Stomach smooth muscle (tissue), 2 donors: ENCODE measurements around the gene ZNF276.
A peak's percentile ranks its signal among the peaks of the same experiment; 100 is the strongest.

ENCODE experiments used
- H3K27ac ChIP-seq: one replicate; pipeline ENCODE4 v1.7.0; 2013; ENCODE audit warnings: mild to moderate bottlenecking, low read length, inconsistent platforms
- H3K27me3 ChIP-seq, 2 donors: one replicate each; pipeline ENCODE4 v1.7.0; 2013; ENCODE audit warnings: low read length in 2 of 2; ENCODE audit not compliant: insufficient read depth in 2 of 2, control insufficient read depth in 1 of 2
- H3K36me3 ChIP-seq, 2 donors: one replicate each; pipeline ENCODE4 v1.7.0; 2013; ENCODE audit warnings: low read length in 2 of 2; ENCODE audit not compliant: control insufficient read depth in 2 of 2, insufficient read depth in 2 of 2
- H3K4me1 ChIP-seq: one replicate; pipeline ENCODE4 v1.7.0; 2013; ENCODE audit warnings: low read length; ENCODE audit not compliant: control insufficient read depth, insufficient read depth
- H3K4me3 ChIP-seq, 2 donors: one replicate each; pipeline ENCODE4 v1.7.0; 2013; ENCODE audit warnings: low read length in 2 of 2
- H3K9ac ChIP-seq, 2 donors: one replicate each; pipeline ENCODE4 v1.7.0; 2013; ENCODE audit warnings: low read length in 2 of 2, mild to moderate bottlenecking in 1 of 2
- H3K9me3 ChIP-seq, 2 donors: one replicate each; pipeline ENCODE4 v1.7.0; 2013; ENCODE audit warnings: low read length in 2 of 2; ENCODE audit not compliant: control insufficient read depth in 2 of 2
- donor health status: healthy.
- donor health status: Pancreatic carcinoma.

Gene ZNF276

GRCh38 chr16:89716916-89717687 is 4.2 kb upstream of the ZNF276 start:
- Histone ChIP-seq H3K9ac (no peak overlapping the region), H3K27me3 (peaks cover 0 to 2% of the 10 kb centered on the region in 2 donors), H3K27ac (no peak overlapping the region), H3K4me3 (no peak overlapping the region), H3K36me3 (no peaks in the 10 kb centered on the region), H3K9me3 (no peaks in the 10 kb centered on the region), H3K4me1 (peaks cover 13% of the 10 kb centered on the region)

- H3K9me3 ChIP-seq, result no peaks in the 10 kb centered on the region
- no peak overlapping the region for H3K9ac ChIP-seq
- peaks cover 19% of the 10 kb centered on the region for H3K4me1 ChIP-seq
- H3K27me3 ChIP-seq, result no peaks in the 10 kb centered on the region
- no peak overlapping the region for H3K4me3 ChIP-seq
- no peak overlapping the region for H3K27ac ChIP-seq
- H3K36me3 ChIP-seq, result peaks cover 0 to 3% of the 10 kb centered on the region in 2 donors
These were observed 3.4 kb upstream of the ZNF276 start for GRCh38 chr16:89717688-89718505.

- H3K36me3 ChIP-seq, result peaks cover 7 to 13% of the 10 kb centered on the region in 2 donors
- peak overlapping the region; percentile 84 for H3K27ac ChIP-seq
- no peaks in the 10 kb centered on the region for H3K27me3 ChIP-seq
- peaks cover 34% of the 10 kb centered on the region for H3K4me1 ChIP-seq
- H3K9me3 ChIP-seq, result no peaks in the 10 kb centered on the region
- peak overlapping the region; percentile 62 to 77 for H3K9ac ChIP-seq
- H3K4me3 ChIP-seq, result peak overlapping the region; percentile 68 to 85
These were observed 855 bp upstream of the ZNF276 start for GRCh38 chr16:89720551-89720812.

- peaks cover 34% of the 10 kb centered on the region for H3K4me1 ChIP-seq
- H3K27ac ChIP-seq, result peak overlapping the region; percentile 84
- H3K4me3 ChIP-seq, result peak overlapping the region; percentile 75 to 85
- peak overlapping the region; percentile 62 to 77 for H3K9ac ChIP-seq
- no peaks in the 10 kb centered on the region for H3K27me3 ChIP-seq
- peaks cover 7 to 13% of the 10 kb centered on the region in 2 donors for H3K36me3 ChIP-seq
- no peaks in the 10 kb centered on the region for H3K9me3 ChIP-seq
These were observed 432 bp downstream of the ZNF276 start for GRCh38 chr16:89721546-89722391.

- peaks cover 9 to 17% of the 10 kb centered on the region in 2 donors for H3K36me3 ChIP-seq
These were observed 1.3 kb downstream of the ZNF276 start for GRCh38 chr16:89722392-89723278.

GRCh38 chr16:89723279-89724250 is 2.2 kb downstream of the ZNF276 start:
- H3K9me3 ChIP-seq, result no peaks in the 10 kb centered on the region
- no peaks in the 10 kb centered on the region for H3K27me3 ChIP-seq
- H3K27ac ChIP-seq, result no peak overlapping the region
- H3K4me1 ChIP-seq, result peaks cover 34% of the 10 kb centered on the region
- no peak overlapping the region for H3K9ac ChIP-seq
- H3K36me3 ChIP-seq, result peaks cover 13 to 17% of the 10 kb centered on the region in 2 donors
- peak overlapping the region in 1 of 2 donors; percentile 85 for H3K4me3 ChIP-seq

More at GRCh38 chr16:89722392-89723278, 1.3 kb downstream of the ZNF276 start:
- H3K9me3 ChIP-seq, result no peaks in the 10 kb centered on the region
- peak overlapping the region; percentile 75 to 85 for H3K4me3 ChIP-seq
- peak overlapping the region; percentile 84 for H3K27ac ChIP-seq
- peak overlapping the region; percentile 62 to 77 for H3K9ac ChIP-seq
- H3K4me1 ChIP-seq, result peaks cover 34% of the 10 kb centered on the region
- H3K27me3 ChIP-seq, result no peaks in the 10 kb centered on the region

- Histone ChIP-seq H3K36me3 (peaks cover 32 to 44% of the 10 kb centered on the region in 2 donors), H3K9ac (no peak overlapping the region), H3K4me1 (peaks cover 19% of the 10 kb centered on the region), H3K27me3 (no peaks in the 10 kb centered on the region), H3K9me3 (no peaks in the 10 kb centered on the region), H3K4me3 (no peak overlapping the region), H3K27ac (no peak overlapping the region)
These were observed 6.2 kb downstream of the ZNF276 start for GRCh38 chr16:89727406-89728120.

GRCh38 chr16:89729293-89729692 is 8.0 kb downstream of the ZNF276 start:
- Histone ChIP-seq H3K4me1 (peaks cover 2% of the 10 kb centered on the region), H3K27me3 (no peaks in the 10 kb centered on the region), H3K4me3 (no peak overlapping the region), H3K36me3 (peaks cover 43 to 44% of the 10 kb centered on the region in 2 donors), H3K27ac (no peak overlapping the region), H3K9me3 (no peaks in the 10 kb centered on the region), H3K9ac (no peak overlapping the region)
